OCI-LY3 (cell line): ENCODE measurements around the gene SAMD14.

Experiments used
- H2AFZ ChIP-seq: fragments of 200-600, 300-600 bp; shearing (Covaris generic); 2 replicates; pipeline ENCODE4 v1.6.0; 2014; ENCODE audit warnings: antibody characterized with exemption, low read depth, low read length
- H3K27ac ChIP-seq: fragments of 200-600, 300-600 bp; sonication (generic); 2 replicates; pipeline ENCODE4 v1.5.1; 2014; ENCODE audit warnings: mild to moderate bottlenecking, low read length, moderate library complexity, mixed read lengths
- H3K27me3 ChIP-seq: fragments of 200-600, 300-600 bp; sonication (generic); 2 replicates; pipeline ENCODE4 v1.6.1; 2014; ENCODE audit warnings: low read depth, low read length, mixed read lengths
- H3K36me3 ChIP-seq: fragments of 200-600, 300-600 bp; sonication (generic); replicated peaks from 2 replicates; pipeline ENCODE3; 2014; ENCODE audit warnings: low read depth, low read length, mixed read lengths
- H3K4me1 ChIP-seq: fragments of 300-600, 200-600 bp; sonication (generic); 2 replicates; pipeline ENCODE4 v1.6.1; 2014; ENCODE audit warnings: low read length, mixed read lengths
- H3K4me2 ChIP-seq: fragments of 200-600, 300-600 bp; sonication (generic); 2 replicates; pipeline ENCODE4 v1.6.1; 2014; ENCODE audit warnings: low read length, mixed read lengths
- H3K4me3 ChIP-seq: fragments of 300-600, 200-600 bp; sonication (generic); 2 replicates; pipeline ENCODE4 v1.5.1; 2014; ENCODE audit warnings: antibody characterized with exemption, mild to moderate bottlenecking, low read length, moderate library complexity
- H3K79me2 ChIP-seq: fragments of 300-600, 200-600 bp; shearing (Covaris generic); 2 replicates; pipeline ENCODE4 v1.6.1; 2014; ENCODE audit warnings: mild to moderate bottlenecking, low read length, mixed read lengths
- H3K9ac ChIP-seq: fragments of 300-600, 200-600 bp; shearing (Covaris generic); 2 replicates; pipeline ENCODE4 v1.6.0; 2014; ENCODE audit warnings: mild to moderate bottlenecking, low read length, moderate library complexity
- H3K9me3 ChIP-seq: fragments of 200-600, 300-600 bp; shearing (Covaris generic); 2 replicates; pipeline ENCODE4 v1.6.1; 2014; ENCODE audit warnings: low read length, mixed read lengths; ENCODE audit not compliant: insufficient read depth
- H4K20me1 ChIP-seq: fragments of 200-600, 300-600 bp; sonication (generic); 2 replicates; pipeline ENCODE4 v1.6.1; 2016; ENCODE audit warnings: low read length, mixed read lengths; ENCODE audit not compliant: insufficient read depth
- CTCF ChIP-seq: fragments of 200-600, 300-600 bp; sonication (generic); IDR thresholded peaks from 2 replicates; pipeline ENCODE4 v1.5.1; 2014; ENCODE audit warnings: antibody characterized with exemption, low read length, low read depth
- EZH2phosphoT487 ChIP-seq: fragments of 200-600 bp; shearing (Covaris generic); IDR thresholded peaks from 2 replicates; pipeline ENCODE4 v1.6.1; 2018; ENCODE audit warnings: antibody characterized with exemption, mixed run types, low read depth

Gene SAMD14

GRCh38 chr17:50107790-50108414 lies 22.1 kb downstream of the SAMD14 start:
- no peaks in the 10 kb centered on the region for H3K9me3 ChIP-seq
- no peak overlapping the region for H2AFZ ChIP-seq
- H3K27me3 ChIP-seq, result no peaks in the 10 kb centered on the region
- H3K79me2 ChIP-seq, result no peaks in the 10 kb centered on the region
- TF ChIP-seq EZH2phosphoT487 (no peak), CTCF (no peak)
- H4K20me1 ChIP-seq, result no peaks in the 10 kb centered on the region
- no peaks in the 10 kb centered on the region for H3K4me1 ChIP-seq
- no peaks in the 10 kb centered on the region for H3K36me3 ChIP-seq
- no peak overlapping the region for H3K27ac ChIP-seq
- H3K9ac ChIP-seq, result no peak overlapping the region
- no peak overlapping the region for H3K4me2 ChIP-seq
- no peak overlapping the region for H3K4me3 ChIP-seq

- no peaks in the 10 kb centered on the region for H3K4me1 ChIP-seq
- H3K27me3 ChIP-seq, result no peaks in the 10 kb centered on the region
- no peaks in the 10 kb centered on the region for H3K79me2 ChIP-seq
- H3K36me3 ChIP-seq, result no peaks in the 10 kb centered on the region
- H3K4me2 ChIP-seq, result no peak overlapping the region
- no peak overlapping the region for H3K9ac ChIP-seq
- H3K27ac ChIP-seq, result no peak overlapping the region
- H4K20me1 ChIP-seq, result no peaks in the 10 kb centered on the region
- TF ChIP-seq EZH2phosphoT487 (no peak), CTCF (no peak)
- no peak overlapping the region for H2AFZ ChIP-seq
- no peak overlapping the region for H3K4me3 ChIP-seq
- no peaks in the 10 kb centered on the region for H3K9me3 ChIP-seq
Observed at GRCh38 chr17:50106393-50107131, 23.4 kb downstream of the SAMD14 start.

GRCh38 chr17:50105811-50106210 lies 24.1 kb downstream of the SAMD14 start:
- no peaks in the 10 kb centered on the region for H3K27me3 ChIP-seq
- H2AFZ ChIP-seq, result no peak overlapping the region
- H3K36me3 ChIP-seq, result no peaks in the 10 kb centered on the region
- no peak overlapping the region for H3K27ac ChIP-seq
- no peak overlapping the region for H3K9ac ChIP-seq
- H3K4me1 ChIP-seq, result no peaks in the 10 kb centered on the region
- H4K20me1 ChIP-seq, result no peaks in the 10 kb centered on the region
- no peaks in the 10 kb centered on the region for H3K9me3 ChIP-seq
- H3K4me2 ChIP-seq, result no peak overlapping the region
- no peaks in the 10 kb centered on the region for H3K79me2 ChIP-seq
- TF ChIP-seq CTCF (no peak), EZH2phosphoT487 (no peak)
- H3K4me3 ChIP-seq, result no peak overlapping the region

GRCh38 chr17:50103941-50104340 lies 26.0 kb downstream of the SAMD14 start:
- H3K4me2 ChIP-seq, result no peak overlapping the region
- H4K20me1 ChIP-seq, result no peaks in the 10 kb centered on the region

More at GRCh38 chr17:50103941-50104340, 26.0 kb downstream of the SAMD14 start:
- TF ChIP-seq EZH2phosphoT487 (no peak), CTCF (no peak)
- no peaks in the 10 kb centered on the region for H3K9me3 ChIP-seq
- H3K79me2 ChIP-seq, result no peaks in the 10 kb centered on the region
- H3K27ac ChIP-seq, result no peak overlapping the region
- no peak overlapping the region for H2AFZ ChIP-seq
- no peaks in the 10 kb centered on the region for H3K36me3 ChIP-seq
- H3K9ac ChIP-seq, result no peak overlapping the region
- H3K4me3 ChIP-seq, result no peak overlapping the region
- peaks cover 7% of the 10 kb centered on the region for H3K4me1 ChIP-seq
- no peaks in the 10 kb centered on the region for H3K27me3 ChIP-seq
